Measurements from ENCODE around the gene GABRB2. TPM values are rescaled to one million over a fixed set of nuclear protein-coding genes. Genes with fewer than 3 reads are reported as not detected.
"Not testable (repeated sequence)": the region's sequence is repeated elsewhere in the genome, so short reads cannot be mapped to it uniquely, and the experiment has no call there.

The GABRB2 gene
- total RNA-seq, 4 donors from 2014 or later: 3.1 to 3.2 (median 3.2) TPM; not detected in 1

- no peak overlapping the region for H3K4me3 ChIP-seq
- H3K9me3 ChIP-seq: no peaks in the 10 kb centered on the region
- no peaks in the 10 kb centered on the region for H3K4me1 ChIP-seq
- no peaks in the 10 kb centered on the region for H3K27me3 ChIP-seq
- DNase-seq: no peak
- H3K27ac ChIP-seq: no peak overlapping the region
- H3K36me3 ChIP-seq: no peaks in the 10 kb centered on the region
- TF ChIP-seq CTCF (IDR thresholded peaks at IDR 0.05) (no peak), POLR2A (IDR thresholded peaks at IDR 0.05) (no peak)
Observed at GRCh38 chr5:161530700-161531099, 15.8 kb downstream of the GABRB2 start.

DNA sequence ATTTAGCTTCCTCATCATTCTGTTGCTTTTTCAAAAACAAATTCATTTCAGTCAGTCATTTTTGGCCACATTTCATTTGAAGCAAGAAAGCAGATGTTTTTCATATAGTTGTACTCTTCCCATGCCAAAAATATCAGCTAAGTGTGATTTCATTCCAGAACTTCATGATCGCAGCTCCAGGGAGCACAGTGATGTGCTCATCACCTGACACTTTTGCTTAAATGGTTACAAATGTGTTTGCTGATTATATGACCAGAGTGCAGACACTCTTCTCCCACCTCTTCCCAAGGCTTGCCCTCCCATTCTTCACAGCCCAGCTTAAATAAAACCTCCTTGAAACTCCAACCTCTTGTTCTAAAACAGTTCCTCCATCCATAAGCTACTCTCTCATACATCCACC, 32.6 kb downstream of the GABRB2 start:
- no peak for DNase-seq
- H3K36me3 ChIP-seq: no peaks in the 10 kb centered on the region
- no peak overlapping the region for H3K27ac ChIP-seq
- no peaks in the 10 kb centered on the region for H3K27me3 ChIP-seq
- no peak overlapping the region for H3K4me3 ChIP-seq
- no peak for TF ChIP-seq POLR2A (IDR thresholded peaks at IDR 0.05)
- TF ChIP-seq CTCF (IDR thresholded peaks at IDR 0.05): no peak
- no peaks in the 10 kb centered on the region for H3K4me1 ChIP-seq
- H3K9me3 ChIP-seq: no peaks in the 10 kb centered on the region

GRCh38 chr5:161507591-161507990, 38.9 kb downstream of the GABRB2 start:
- H3K4me1 ChIP-seq: no peaks in the 10 kb centered on the region
- DNase-seq: no peak
- H3K27me3 ChIP-seq: no peaks in the 10 kb centered on the region
- no peaks in the 10 kb centered on the region for H3K36me3 ChIP-seq
- H3K27ac ChIP-seq: no peak overlapping the region
- TF ChIP-seq CTCF (IDR thresholded peaks at IDR 0.05) (no peak), POLR2A (IDR thresholded peaks at IDR 0.05) (no peak)
- H3K4me3 ChIP-seq: no peak overlapping the region
- no peaks in the 10 kb centered on the region for H3K9me3 ChIP-seq

GRCh38 chr5:161505160-161505559, 41.4 kb downstream of the GABRB2 start:
- not testable (repeated sequence) for DNase-seq, H3K36me3 ChIP-seq

DNA sequence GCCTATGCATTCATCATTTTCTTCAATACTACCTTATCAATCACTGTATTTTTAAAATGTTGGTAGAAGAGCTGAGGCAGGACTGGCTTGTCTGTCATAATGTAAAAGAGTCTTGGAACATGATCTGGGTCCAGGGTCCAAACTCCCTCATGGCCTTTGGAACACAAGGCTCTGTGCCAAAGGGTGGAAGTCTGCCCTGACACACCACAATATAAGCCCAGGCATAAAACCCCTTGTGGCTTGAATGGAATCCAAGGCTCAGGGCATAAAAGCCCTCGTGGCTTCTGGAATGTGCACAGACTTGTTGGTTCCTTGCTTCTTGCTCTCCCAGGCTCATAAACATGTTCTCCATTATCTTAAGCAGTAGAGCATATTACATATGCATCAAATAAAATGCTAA, 48.0 kb downstream of the GABRB2 start:
- Histone ChIP-seq H3K4me3 (no peak overlapping the region), H3K27ac (no peak overlapping the region), H3K9me3 (no peaks in the 10 kb centered on the region), H3K27me3 (no peaks in the 10 kb centered on the region), H3K4me1 (no peaks in the 10 kb centered on the region), H3K36me3 (no peaks in the 10 kb centered on the region)
- TF ChIP-seq POLR2A (IDR thresholded peaks at IDR 0.05): no peak
- TF ChIP-seq CTCF (IDR thresholded peaks at IDR 0.05): no peak
- DNase-seq: peak in 2 of 3 donors; percentile 60 to 71

More at GRCh38 chr5:161505160-161505559, 41.4 kb downstream of the GABRB2 start:
- not testable (repeated sequence) for H3K9me3 ChIP-seq, H3K4me3 ChIP-seq, H3K4me1 ChIP-seq, H3K27ac ChIP-seq, H3K27me3 ChIP-seq

DNA sequence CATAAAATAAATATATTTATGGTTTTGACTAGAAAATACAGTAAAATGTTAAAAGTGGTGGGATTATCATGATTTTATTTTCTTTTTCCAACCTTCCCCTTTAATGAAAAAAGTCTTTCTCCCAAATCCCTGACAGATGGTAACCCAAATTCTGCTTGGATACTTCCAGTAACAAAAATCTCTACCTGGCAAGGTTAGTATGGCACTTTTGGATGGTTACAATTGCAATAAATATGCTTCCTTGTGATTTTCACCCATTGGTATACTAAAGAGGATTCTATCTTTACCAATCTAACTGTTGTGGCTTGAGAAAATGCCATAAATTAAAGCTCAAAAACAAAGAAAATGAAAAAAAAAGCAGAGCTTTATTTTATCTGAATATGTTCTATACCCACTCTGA, 62.8 kb downstream of the GABRB2 start:
- no peak overlapping the region for H3K27ac ChIP-seq
- no peaks in the 10 kb centered on the region for H3K9me3 ChIP-seq
- no peaks in the 10 kb centered on the region for H3K36me3 ChIP-seq
- no peak for TF ChIP-seq POLR2A (IDR thresholded peaks at IDR 0.05)
- no peak for TF ChIP-seq CTCF (IDR thresholded peaks at IDR 0.05)
- no peaks in the 10 kb centered on the region for H3K27me3 ChIP-seq
- no peak for DNase-seq
- H3K4me3 ChIP-seq: no peak overlapping the region
- H3K4me1 ChIP-seq: no peaks in the 10 kb centered on the region

Measured in Peyer's patch (tissue), 4 donors.